Cortex of kidney (tissue), 1 donor: ENCODE measurements around the gene SLC23A2.
"Not testable (repeated sequence)": the region's sequence is repeated elsewhere in the genome, so short reads cannot be mapped to it uniquely, and the experiment has no call there.

Source experiments
- DNase-seq: peaks from one replicate; lab custom pipeline; 2025; lab: John Stamatoyannopoulos, UW

SLC23A2 gene

GRCh38 chr20:4876731-4877130 lies 124.6 kb downstream of the SLC23A2 start:
- DNase-seq: no peak

- DNase-seq: no peak
Measured at GRCh38 chr20:4876301-4876700, 125.0 kb downstream of the SLC23A2 start.

- no peak for DNase-seq
Measured at GRCh38 chr20:4875578-4876067, 125.7 kb downstream of the SLC23A2 start.

GRCh38 chr20:4873396-4873795 lies 127.9 kb downstream of the SLC23A2 start:
- no peak for DNase-seq

DNA sequence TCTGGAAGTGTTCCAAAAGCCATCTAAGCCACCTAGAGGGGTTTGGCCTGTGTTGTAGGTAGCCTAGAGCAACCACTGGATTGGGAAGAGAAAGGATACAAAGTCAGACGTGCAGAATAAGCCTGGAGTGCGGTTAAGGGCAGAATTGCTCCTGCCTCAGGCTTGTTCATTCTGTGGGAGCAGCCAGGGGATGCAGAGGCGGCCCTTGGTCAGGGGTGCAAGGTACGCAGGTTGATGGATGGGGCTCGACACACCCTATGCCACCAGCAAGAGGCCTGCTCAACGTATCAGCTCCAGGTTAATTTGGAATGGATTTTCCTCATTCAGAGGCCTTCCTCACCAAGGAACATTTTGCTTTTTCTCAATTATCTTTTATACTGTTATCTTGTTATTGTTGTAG lies 129.8 kb downstream of the SLC23A2 start:
- DNase-seq: no peak

DNA sequence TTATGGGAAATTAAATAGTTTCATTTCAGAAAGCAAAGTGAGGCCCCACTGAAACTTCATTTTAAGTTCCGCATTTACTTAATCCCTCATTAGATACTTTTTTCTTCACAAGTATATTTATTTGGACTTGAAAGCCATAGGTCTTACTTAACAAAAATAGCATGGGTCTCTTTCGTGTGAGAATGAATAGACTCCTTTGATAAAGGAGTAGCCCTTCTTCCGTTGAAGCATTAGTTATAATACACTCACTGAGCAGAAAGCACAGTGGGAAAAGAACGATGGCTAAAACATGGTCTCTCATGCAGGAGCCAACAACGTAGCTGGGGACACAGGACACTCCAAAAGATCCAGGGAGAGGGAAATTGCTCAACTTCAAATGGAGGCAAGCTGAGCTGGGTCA lies 130.4 kb downstream of the SLC23A2 start:
- DNase-seq: no peak

- DNase-seq: no peak
Measured at GRCh38 chr20:4869290-4870193, 131.8 kb downstream of the SLC23A2 start.

DNA sequence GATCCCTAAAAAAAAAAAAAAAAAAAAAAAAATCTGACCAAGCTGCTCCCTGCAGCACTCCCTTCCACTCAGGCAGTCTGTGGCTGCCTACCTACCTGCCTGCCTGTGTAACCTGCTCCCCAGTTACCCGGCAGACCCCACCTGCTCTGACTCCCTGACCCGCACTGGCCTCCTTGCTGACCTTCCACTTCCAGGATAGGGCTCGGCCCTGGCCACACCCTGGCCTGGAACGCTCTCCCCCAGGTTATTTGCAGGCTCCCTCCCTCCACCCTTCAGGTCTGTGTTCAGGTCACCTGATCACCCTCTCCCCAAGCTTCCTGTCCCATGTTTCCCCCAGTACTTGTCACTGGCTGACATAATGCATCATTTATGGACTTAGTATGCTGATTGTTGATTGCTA lies 134.3 kb downstream of the SLC23A2 start:
- DNase-seq: no peak

- no peak for DNase-seq
Measured at GRCh38 chr20:4866429-4866828, 134.9 kb downstream of the SLC23A2 start.

- no peak for DNase-seq
Measured at GRCh38 chr20:4864311-4864752, 137.0 kb downstream of the SLC23A2 start.

- DNase-seq: no peak
Measured at GRCh38 chr20:4862661-4863060, 138.6 kb downstream of the SLC23A2 start.

GRCh38 chr20:4861961-4862360 lies 139.3 kb downstream of the SLC23A2 start:
- no peak for DNase-seq

GRCh38 chr20:4858000-4858399 lies 143.3 kb downstream of the SLC23A2 start:
- DNase-seq: no peak

- DNase-seq: no peak
Measured at GRCh38 chr20:4856022-4856755, 145.1 kb downstream of the SLC23A2 start.

- no peak for DNase-seq
Measured at GRCh38 chr20:4855555-4855954, 145.8 kb downstream of the SLC23A2 start.

- no peak for DNase-seq
Measured at GRCh38 chr20:4855097-4855496, 146.2 kb downstream of the SLC23A2 start.

DNA sequence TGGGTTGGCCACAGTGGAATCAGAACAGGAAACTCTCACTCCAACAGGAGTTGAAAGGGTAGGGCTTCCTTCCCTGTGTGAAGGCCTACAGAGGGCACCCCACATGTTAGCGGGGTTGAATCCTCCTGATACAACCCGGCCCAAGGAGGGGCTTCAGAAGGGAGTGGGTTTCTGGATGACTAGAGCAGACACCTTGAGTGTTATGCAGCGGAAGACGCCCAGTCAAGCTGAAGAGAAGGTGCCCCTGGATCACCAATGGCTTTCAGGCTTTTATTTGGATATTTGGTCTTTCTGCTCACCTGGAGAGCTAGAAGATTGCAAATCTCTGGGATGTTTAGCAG lies 146.8 kb downstream of the SLC23A2 start:
- no peak for DNase-seq

DNA sequence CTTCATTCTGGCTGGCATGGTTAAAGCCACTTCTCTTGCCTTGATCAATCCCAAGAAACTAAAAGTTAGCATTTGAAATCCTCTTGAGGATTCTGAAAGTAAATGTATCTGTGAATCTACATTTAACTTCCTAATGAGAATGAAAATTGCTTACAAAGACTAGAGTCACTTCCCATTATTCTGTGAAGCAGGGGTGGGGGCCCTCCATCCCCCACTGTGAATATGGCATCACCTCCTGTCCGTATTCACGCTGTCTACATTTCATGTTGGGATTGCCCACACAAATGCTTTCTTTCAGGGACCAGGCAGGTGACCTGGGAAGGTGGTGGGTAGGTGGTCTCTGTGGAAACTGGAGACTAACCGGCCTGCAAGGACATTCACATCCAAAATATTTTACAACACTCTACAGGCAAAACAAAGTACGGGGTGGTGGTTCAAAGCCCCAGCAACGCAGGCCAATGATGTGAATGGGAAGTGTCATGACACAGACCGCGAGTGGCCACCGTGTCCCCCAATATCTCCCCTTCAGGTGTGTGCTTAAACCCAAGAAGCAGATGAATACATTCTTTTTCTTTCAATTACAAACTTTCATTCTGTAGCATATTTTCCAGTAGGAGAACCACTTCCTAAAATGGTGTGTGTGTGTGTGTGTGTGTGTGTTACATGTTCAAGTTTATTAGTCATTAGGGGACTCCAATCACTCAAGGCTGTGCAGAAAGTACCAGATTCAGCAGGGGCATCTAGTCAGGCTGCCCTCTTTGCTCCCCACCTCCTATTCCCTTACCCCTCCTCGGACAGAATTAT lies 147.4 kb downstream of the SLC23A2 start:
- no peak for DNase-seq

GRCh38 chr20:4853004-4853403 lies 148.3 kb downstream of the SLC23A2 start:
- no peak for DNase-seq

DNA sequence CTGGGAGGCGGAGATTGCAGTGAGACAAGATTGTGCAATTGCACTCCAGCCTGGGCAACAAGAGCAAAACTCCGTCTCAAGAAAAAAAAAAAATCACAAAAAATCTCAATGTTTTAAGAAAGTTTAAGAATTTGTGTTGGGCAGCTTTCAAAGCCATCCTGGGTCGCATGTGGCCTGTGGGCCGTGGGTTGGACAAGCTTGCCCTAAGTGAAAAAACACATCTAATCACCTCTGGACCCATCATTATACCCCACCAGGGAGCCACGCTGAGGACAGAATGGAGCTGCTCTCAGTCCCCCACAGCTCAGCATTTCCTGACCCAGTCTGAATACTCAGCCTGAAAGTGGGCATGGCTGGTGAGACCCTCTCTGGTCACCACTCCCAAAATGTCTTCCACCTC lies 150.3 kb downstream of the SLC23A2 start:
- no peak for DNase-seq

DNA sequence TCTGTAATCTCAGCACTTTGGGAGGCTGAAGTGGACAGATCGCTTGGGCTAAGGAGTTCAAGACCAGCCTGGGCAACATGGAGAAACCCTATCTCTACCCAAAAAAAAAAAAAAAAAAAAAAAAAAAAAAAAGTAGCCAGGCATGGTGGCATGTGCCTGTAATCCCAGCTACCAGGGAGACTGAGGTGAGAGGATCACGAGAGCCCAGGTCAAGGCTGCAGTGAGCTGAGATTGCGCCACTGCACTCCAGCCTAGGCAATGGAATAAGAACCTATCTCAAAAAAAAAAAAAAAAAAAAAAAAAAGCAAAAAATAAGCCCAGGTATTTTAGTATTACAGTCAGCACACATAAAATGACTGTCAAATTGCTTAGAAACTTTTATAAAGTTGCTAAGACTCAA lies 152.5 kb downstream of the SLC23A2 start:
- not testable (repeated sequence) for DNase-seq

DNA sequence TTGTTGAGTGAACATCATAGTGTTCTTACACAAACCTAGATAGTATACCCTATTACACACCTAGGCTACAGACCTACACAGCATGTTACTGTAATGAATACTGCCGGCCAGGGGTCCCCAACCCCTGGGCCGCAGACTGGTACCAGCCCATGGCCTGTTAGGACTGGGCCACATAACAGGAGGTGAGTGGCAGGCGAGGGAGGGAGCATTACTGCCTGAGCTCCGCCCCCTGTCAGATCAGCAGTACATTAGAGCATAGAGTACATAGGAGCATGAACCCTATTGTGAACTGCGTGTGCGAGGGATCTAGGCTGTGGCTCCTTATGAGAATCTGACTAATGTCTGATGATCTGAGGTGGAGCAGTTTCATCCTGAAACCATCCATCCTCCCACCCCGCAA lies 153.3 kb downstream of the SLC23A2 start:
- DNase-seq: no peak
